ENCODE measurements around the gene ADGRG6.

GRCh38 chr6:142387997-142388815 is 86.4 kb downstream of the ADGRG6 start:
- TF ChIP-seq CTCF (IDR thresholded peaks at IDR 0.05) (no peak), POLR2A (IDR thresholded peaks at IDR 0.05) (no peak), EP300 (IDR thresholded peaks at IDR 0.05) (no peak)

Data from ovary (tissue), 3 donors.